GM12878 (cell line): ENCODE results near the gene TMEM150B. TPM values are rescaled to one million over a fixed set of nuclear protein-coding genes. Genes with fewer than 3 reads are reported as not detected.

ENCODE experiments used
- ATAC-seq: fragments of 200-7000 bp; cut with Tn5 transposase; 3 replicates; pipeline ENCODE4 v1.9.1; 2020; ENCODE audit warnings: mild to moderate bottlenecking, moderate library complexity
- BruUV-seq: library from RNA; stranded (reverse); fragments of 400-500 nt; replicated peaks from 2 replicates; lab custom pipeline; 2021; lab: Mats Ljungman, UMichigan
- CTCF ChIA-PET: fragments of 300-600 bp; sonication (Branson Sonifier 250); formaldehyde crosslinking; extraction: SDS; loops from one replicate; lab custom pipeline; 2021; ENCODE audit warnings: inconsistent platforms; lab: Yijun Ruan, JAX
- POLR2A ChIA-PET: fragments of 350-600 bp; formaldehyde crosslinking; extraction: SDS; loops from one replicate; lab custom pipeline; 2021; ENCODE audit warnings: inconsistent platforms; lab: Charles Lee
- RAD21 ChIA-PET: fragments of 300-600 bp; sonication (Branson Sonifier 250); formaldehyde crosslinking; loops from one replicate; lab custom pipeline; 2023; ENCODE audit warnings: antibody characterized with exemption; ENCODE audit not compliant: unreplicated experiment; lab: Charles Lee
- SMC1A ChIA-PET: fragments of 300-600 bp; sonication (Branson Sonifier 250); formaldehyde crosslinking; loops from one replicate; lab custom pipeline; 2023; ENCODE audit not compliant: unreplicated experiment, uncharacterized antibody; lab: Charles Lee
- DNase-seq: peaks from one replicate; pipeline ENCODE4 v3.0.0-alpha.2; 2011; ENCODE audit warnings: low read depth, low spot score
- FAIRE-seq: peaks from 3 replicates; lab custom pipeline; 2011; peaks lifted over from hg19 to GRCh38; lab: Jason Lieb, UNC
- H2AFZ ChIP-seq: 2 replicates; pipeline ENCODE4 v1.6.0; 2011; ENCODE audit warnings: low read depth, low read length, control low read depth; ENCODE audit not compliant: control insufficient read depth
- H3K27ac ChIP-seq: 2 replicates; pipeline ENCODE4 v1.5.1; 2011; ENCODE audit warnings: control low read depth; ENCODE audit not compliant: control insufficient read depth, insufficient read depth
- H3K27me3 ChIP-seq, 2 experiments: replicated peaks in 1 of 2; 2 replicates each; pipeline versions ENCODE4 v1.6.0 to v1.6.1; 2011; ENCODE audit warnings: low read length in 1 of 2; ENCODE audit not compliant: control insufficient read depth in 2 of 2, insufficient read depth in 2 of 2
- H3K36me3 ChIP-seq, 2 experiments: 2 replicates each; pipeline ENCODE4 v1.5.1; 2011; ENCODE audit warnings: low read length in 1 of 2; ENCODE audit not compliant: control insufficient read depth in 2 of 2, insufficient read depth in 2 of 2
- H3K4me1 ChIP-seq: 2 replicates; pipeline ENCODE4 v1.6.1; 2011; ENCODE audit warnings: mild to moderate bottlenecking, low read length, moderate library complexity, mixed read lengths; ENCODE audit not compliant: control insufficient read depth, insufficient read depth
- H3K4me2 ChIP-seq: 2 replicates; pipeline ENCODE4 v1.6.0; 2011; ENCODE audit warnings: control low read depth; ENCODE audit not compliant: control insufficient read depth, insufficient read depth
- H3K4me3 ChIP-seq: fragments of 200-600 bp; sonication (generic); 2 replicates; pipeline ENCODE4 v1.5.1; 2016
- H3K79me2 ChIP-seq: 2 replicates; pipeline ENCODE4 v1.6.0; 2011; ENCODE audit warnings: low read length; ENCODE audit not compliant: control insufficient read depth, insufficient read depth
- H3K9ac ChIP-seq: 2 replicates; pipeline ENCODE4 v1.8.0; 2011; ENCODE audit warnings: low read length, control low read depth, mixed read lengths; ENCODE audit not compliant: control insufficient read depth, insufficient read depth
- H3K9me3 ChIP-seq: replicated peaks from 3 replicates; pipeline ENCODE4 v1.5.1; 2011; ENCODE audit warnings: mild to moderate bottlenecking, low read length; ENCODE audit not compliant: control insufficient read depth, insufficient read depth
- H4K20me1 ChIP-seq: 2 replicates; pipeline ENCODE4 v1.6.0; 2011; ENCODE audit not compliant: control insufficient read depth, insufficient read depth
- CREM ChIP-seq: IDR thresholded peaks from 2 replicates; pipeline ENCODE4 v1.6.1; 2014; ENCODE audit warnings: antibody characterized with exemption, low read depth
- DPF2 ChIP-seq: fragments of 450-650 bp; IDR thresholded peaks from 2 replicates; pipeline ENCODE4 v1.6.1; 2017; ENCODE audit warnings: mild to moderate bottlenecking
- IKZF2 ChIP-seq, 2 experiments: fragments of 450-650 bp; IDR thresholded peaks; 2 replicates each; pipeline ENCODE4 v1.6.1; 2017; ENCODE audit warnings: mild to moderate bottlenecking in 2 of 2, moderate library complexity in 2 of 2
- JUND ChIP-seq: IDR thresholded peaks from 2 replicates; pipeline ENCODE4 v1.6.1; 2012; ENCODE audit warnings: low read depth, mild to moderate bottlenecking, low read length, improper control_type of control experiment, moderate library complexity
- PAX8 ChIP-seq: fragments of 450-650 bp; IDR thresholded peaks from 2 replicates; pipeline ENCODE4 v1.6.1; 2017; ENCODE audit warnings: mild to moderate bottlenecking, moderate library complexity
- RUNX3 ChIP-seq: IDR thresholded peaks from 2 replicates; pipeline ENCODE4 v1.6.1; 2012; ENCODE audit warnings: low read length, inconsistent platforms
- TCF7 ChIP-seq: IDR thresholded peaks from 2 replicates; pipeline ENCODE4 v1.6.1; 2014; ENCODE audit warnings: antibody characterized with exemption, borderline replicate concordance
- YBX1 ChIP-seq: fragments of 450-650 bp; IDR thresholded peaks from 2 replicates; pipeline ENCODE4 v1.6.1; 2016; ENCODE audit warnings: antibody characterized with exemption
- WGBS: methylation state at CpG from one replicate; pipeline ENCODE4 v1.1.6; 2016; ENCODE audit warnings: low lambda C conversion rate; ENCODE audit not compliant: insufficient replicate concordance, insufficient coverage; ENCODE audit errors: missing lambda C conversion rate; 5-methylcytosine and 5-hydroxymethylcytosine counted together
- in situ Hi-C: fragments of 300-500 bp; cut with MboI; formaldehyde crosslinking; loops from 9 replicates; pipeline ENCODE4 v1.14.3; 2018; ENCODE audit warnings: mixed read lengths
- intact Hi-C: fragments of 100-400 bp; cut with micrococcal nuclease; formaldehyde crosslinking; loops from one replicate; pipeline ENCODE4 v1.14.2; 2022; ENCODE audit not compliant: unreplicated experiment
- polyA plus RNA-seq, 11 experiments: library from polyadenylated mRNA; depleted of rRNA in 4 of 11; unstranded in 6 of 11; stranded (reverse) in 5 of 11; fragments of >200 nt; fragmentation: Nextera tagmentation in 4 of 11; fragmentation: Illumina TruSeq in 1 of 11; extraction: Ambion mirVana in 4 of 11; extraction: Trizol in 1 of 11; gene quantifications; 1 replicate in 1 of 11; 2 replicates in 10 of 11; pipeline versions ENCODE4 v1.2.1 to v1.2.3, GENCODE V29; 2011 to 2016; ENCODE audit warnings: inconsistent platforms in 2 of 11, missing spikeins in 2 of 11, low read depth in 1 of 11
- total RNA-seq, 4 experiments: library from RNA; depleted of rRNA in 3 of 4; stranded (reverse); fragments of >200 nt in 3 of 4; fragmentation: Illumina TruSeq in 1 of 4; extraction: Trizol in 1 of 4; gene quantifications; 2 replicates each; pipeline versions ENCODE4 v1.2.1 to v1.2.3, GENCODE V29; 2013 to 2021
- TF ChIP-seq, protein P1 (sequence below): fragments of 450-650 bp; IDR thresholded peaks from 2 replicates; pipeline ENCODE4 v1.6.1; 2014; ENCODE audit warnings: mild to moderate bottlenecking

The TMEM150B gene
- total and polyA plus RNA-seq, 10 of the 15 experiments (the other 5 are each of a cell fraction or from before 2014, with no cell fraction given), result 0.09 to 0.23 (median 0.18) TPM; not detected in 6

GRCh38 chr19:55299991-55300390 lies 25.1 kb downstream of the TMEM150B start:
- RAD21 ChIA-PET, result no interaction called here
- 79% methylated on average over 10 of the region's 10 CpGs for WGBS
- Histone ChIP-seq H3K36me3 (no peaks in the 10 kb centered on the region), H3K9ac (no peak overlapping the region), H2AFZ (no peak overlapping the region), H3K9me3 (no peaks in the 10 kb centered on the region), H3K27ac (no peak overlapping the region), H3K4me1 (peaks cover 11% of the 10 kb centered on the region), H3K4me2 (no peak overlapping the region), H4K20me1 (no peaks in the 10 kb centered on the region), H3K27me3 (no peaks in the 10 kb centered on the region), H3K4me3 (no peak overlapping the region), H3K79me2 (no peaks in the 10 kb centered on the region)
- no TSS peak for BruUV-seq
- in situ Hi-C loops (no loop called here), intact Hi-C loops (loop anchor here (5.0 kb wide), 1 partner anchor 82 kb away; the partner anchor contains the start of gene TMEM238)
- FAIRE-seq (no peak), DNase-seq (no peak), ATAC-seq (no peak)
- SMC1A ChIA-PET, result interaction anchor here (1.2 to 3.5 kb wide), 3 partner anchors 38 to 84 kb away, joined by 3 to 22 read pairs (median 16); partner anchors contain the start of genes KMT5C and TMEM238
- CTCF ChIA-PET, result interaction anchor here (3.1 to 3.8 kb wide), 2 partner anchors 39 to 84 kb away, joined by 32 to 49 read pairs; partner anchors contain the start of genes KMT5C and TMEM238
- TF ChIP-seq RUNX3 (no peak), YBX1 (no peak), IKZF2 (IDR thresholded peaks at IDR 0.05) (no peak), TCF7 (no peak), JUND (no peak), CREM (no peak), DPF2 (no peak), PAX8 (no peak)
- TF ChIP-seq, protein P1, sequence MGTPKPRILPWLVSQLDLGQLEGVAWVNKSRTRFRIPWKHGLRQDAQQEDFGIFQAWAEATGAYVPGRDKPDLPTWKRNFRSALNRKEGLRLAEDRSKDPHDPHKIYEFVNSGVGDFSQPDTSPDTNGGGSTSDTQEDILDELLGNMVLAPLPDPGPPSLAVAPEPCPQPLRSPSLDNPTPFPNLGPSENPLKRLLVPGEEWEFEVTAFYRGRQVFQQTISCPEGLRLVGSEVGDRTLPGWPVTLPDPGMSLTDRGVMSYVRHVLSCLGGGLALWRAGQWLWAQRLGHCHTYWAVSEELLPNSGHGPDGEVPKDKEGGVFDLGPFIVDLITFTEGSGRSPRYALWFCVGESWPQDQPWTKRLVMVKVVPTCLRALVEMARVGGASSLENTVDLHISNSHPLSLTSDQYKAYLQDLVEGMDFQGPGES, result no peak
- POLR2A ChIA-PET, result interaction anchor here (2.8 kb wide), 1 partner anchor 84 kb away, joined by 9 read pairs; the partner anchor contains the start of gene TMEM238
